H1 (cell line): ENCODE results near the gene KRTAP9-6. TPM values are rescaled to one million over a fixed set of nuclear protein-coding genes. Genes with fewer than 3 reads are reported as not detected.

Experiments
- ATF2 ChIP-seq: IDR thresholded peaks from 2 replicates; pipeline ENCODE4 v1.6.1; 2012; ENCODE audit warnings: low read length, inconsistent platforms
- BACH1 ChIP-seq: IDR thresholded peaks from 2 replicates; pipeline ENCODE4 v1.6.1; 2012; ENCODE audit warnings: low read length, improper control_type of control experiment
- CHD1 ChIP-seq: IDR thresholded peaks from 2 replicates; pipeline ENCODE4 v1.6.1; 2012; ENCODE audit warnings: low read depth, low read length, improper control_type of control experiment
- EGR1 ChIP-seq: IDR thresholded peaks from 2 replicates; pipeline ENCODE4 v1.6.1; 2011; ENCODE audit warnings: low read depth, low read length, borderline replicate concordance
- EP300 ChIP-seq, 2 experiments: IDR thresholded peaks; 1 replicate in 1 of 2; 2 replicates in 1 of 2; pipeline ENCODE4 v1.6.1; 2011 to 2012; ENCODE audit warnings: low read depth in 2 of 2, low read length in 2 of 2, mild to moderate bottlenecking in 2 of 2, borderline replicate concordance in 1 of 2, inconsistent platforms in 1 of 2, moderate library complexity in 1 of 2
- KDM1A ChIP-seq: fragments of 200-600, 300-600 bp; sonication (generic); IDR thresholded peaks from 2 replicates; pipeline ENCODE4 v1.7.1; 2016; ENCODE audit warnings: mild to moderate bottlenecking, low read length, borderline replicate concordance
- POLR2AphosphoS5 ChIP-seq: IDR thresholded peaks from 2 replicates; pipeline ENCODE4 v1.6.1; 2011; ENCODE audit warnings: low read depth, low read length
- polyA plus RNA-seq, 7 experiments: library from polyadenylated mRNA; depleted of rRNA in 3 of 7; stranded (reverse) in 5 of 7; unstranded in 2 of 7; fragments of >200 nt in 5 of 7; fragments of 200-250 nt in 2 of 7; gene quantifications; 1 replicate in 5 of 7; 2 replicates in 1 of 7; 4 replicates in 1 of 7; pipeline versions ENCODE4 v1.2.1 to v1.2.3, GENCODE V29; 2011 to 2013; ENCODE audit warnings: missing spikeins in 2 of 7, mixed read lengths in 2 of 7
- total RNA-seq: library from RNA; stranded (reverse); fragmentation: NEBNext Ultra II Directional; extraction: Animal tissue kit (Norgen Biotek cat#: 25700); gene quantifications from 2 replicates; pipeline ENCODE4 v1.2.1, GENCODE V29; 2021

The KRTAP9-6 gene
- total and polyA plus RNA-seq, 2 of the 8 experiments (the other 6 are each of a cell fraction or from before 2014, with no cell fraction given) = not detected

- TF ChIP-seq KDM1A (no peak), ATF2 (no peak), EP300 (IDR thresholded peaks at IDR 0.05; ENCODE audit: borderline replicate concordance in 1 of 2, low read depth in 2 of 2, low read length in 2 of 2) (no peak), EGR1 (no peak), BACH1 (no peak), CHD1 (no peak), POLR2AphosphoS5 (no peak)
- TF ChIP-seq, all 59 proteins: peak for 0
Measured at GRCh38 chr17:41284043-41284442, 18.9 kb downstream of the KRTAP9-6 start (continued).
